Measurements from ENCODE around the gene SPO11. TPM values are rescaled to one million over a fixed set of nuclear protein-coding genes. Genes with fewer than 3 reads are reported as not detected.

The SPO11 gene
- total RNA-seq, 4 donors from 2014 or later, result not detected

- in situ Hi-C loops (cut with MboI; ENCODE audit: low pct_ligation_motif_present in 1 of 4, low pct_unique_long_range_greater_than_20kb in 1 of 4, low sequenced_read_pairs in 3 of 4) (no loop called here), intact Hi-C loops (cut with DNase I; ENCODE audit: low total_unique reads) (no loop called here)
- no peaks in the 10 kb centered on the region for H3K36me3 ChIP-seq
- TF ChIP-seq POLR2AphosphoS5 (IDR thresholded peaks at IDR 0.05), result no peak
- no peak for TF ChIP-seq EP300 (IDR thresholded peaks at IDR 0.05; ENCODE audit: low read depth)
- TF ChIP-seq POLR2A (IDR thresholded peaks at IDR 0.05), result no peak
- TF ChIP-seq, protein P1, sequence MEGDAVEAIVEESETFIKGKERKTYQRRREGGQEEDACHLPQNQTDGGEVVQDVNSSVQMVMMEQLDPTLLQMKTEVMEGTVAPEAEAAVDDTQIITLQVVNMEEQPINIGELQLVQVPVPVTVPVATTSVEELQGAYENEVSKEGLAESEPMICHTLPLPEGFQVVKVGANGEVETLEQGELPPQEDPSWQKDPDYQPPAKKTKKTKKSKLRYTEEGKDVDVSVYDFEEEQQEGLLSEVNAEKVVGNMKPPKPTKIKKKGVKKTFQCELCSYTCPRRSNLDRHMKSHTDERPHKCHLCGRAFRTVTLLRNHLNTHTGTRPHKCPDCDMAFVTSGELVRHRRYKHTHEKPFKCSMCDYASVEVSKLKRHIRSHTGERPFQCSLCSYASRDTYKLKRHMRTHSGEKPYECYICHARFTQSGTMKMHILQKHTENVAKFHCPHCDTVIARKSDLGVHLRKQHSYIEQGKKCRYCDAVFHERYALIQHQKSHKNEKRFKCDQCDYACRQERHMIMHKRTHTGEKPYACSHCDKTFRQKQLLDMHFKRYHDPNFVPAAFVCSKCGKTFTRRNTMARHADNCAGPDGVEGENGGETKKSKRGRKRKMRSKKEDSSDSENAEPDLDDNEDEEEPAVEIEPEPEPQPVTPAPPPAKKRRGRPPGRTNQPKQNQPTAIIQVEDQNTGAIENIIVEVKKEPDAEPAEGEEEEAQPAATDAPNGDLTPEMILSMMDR (IDR thresholded peaks at IDR 0.05), result no peak
- no peak overlapping the region for H3K4me3 ChIP-seq
- H3K27ac ChIP-seq, result no peak overlapping the region
- peaks cover 1% of the 10 kb centered on the region for H3K27me3 ChIP-seq
- peaks cover 7 to 17% (median 10%) of the 10 kb centered on the region in 4 donors for H3K4me1 ChIP-seq
- WGBS, 2 donors (ENCODE audit: low coverage in 1 of 2), result 76 to 90% methylated on average over 2 to 7 of the region's 7 CpGs
- no peaks in the 10 kb centered on the region for H3K9me3 ChIP-seq
- DNase-seq, result no peak
Observed at GRCh38 chr20:57283860-57284259, 45.7 kb upstream of the SPO11 start.

DNA sequence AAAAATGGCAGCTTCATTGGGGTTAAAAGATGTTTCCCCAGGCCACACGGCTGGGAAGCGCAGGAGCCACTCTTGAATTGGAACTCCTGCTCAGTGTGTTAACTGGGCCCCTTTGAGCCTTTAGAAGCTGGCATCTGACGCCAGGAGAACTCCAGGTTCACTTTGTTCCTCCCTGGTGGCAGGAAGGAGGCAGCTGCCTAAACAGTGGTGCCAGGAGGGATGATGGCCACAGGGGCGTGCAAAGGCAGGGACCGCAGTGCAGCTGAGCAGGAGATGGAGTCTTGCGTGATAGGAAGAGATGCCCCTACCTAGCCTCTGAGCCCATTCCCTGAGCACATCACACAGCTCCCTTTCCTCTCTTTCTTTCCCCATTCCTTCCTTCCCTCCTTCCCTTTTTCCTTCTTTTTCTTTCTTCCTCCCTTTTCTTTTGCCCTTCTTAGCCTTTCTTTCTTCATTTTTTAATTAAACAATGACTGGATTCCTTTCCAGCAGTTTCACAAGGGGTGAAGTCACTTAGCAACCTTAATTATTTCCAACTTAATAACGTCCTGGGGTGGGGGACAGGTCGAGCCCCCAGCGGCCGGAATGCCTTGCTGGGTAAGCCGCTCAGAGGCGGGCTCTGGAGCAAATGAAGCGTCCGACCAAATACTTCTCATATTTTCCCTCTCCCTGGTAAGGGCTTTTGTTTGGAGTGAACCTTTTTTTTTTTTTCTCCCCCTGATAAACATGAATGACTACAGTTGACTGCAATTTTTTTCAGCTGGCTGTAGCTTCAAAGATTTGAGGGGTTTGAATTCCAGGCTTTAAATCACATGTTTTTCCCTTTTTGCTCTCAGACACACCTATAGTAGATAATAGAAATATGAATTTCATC, 42.4 kb upstream of the SPO11 start:
- Histone ChIP-seq H3K27me3 (peaks cover 8% of the 10 kb centered on the region), H3K36me3 (no peaks in the 10 kb centered on the region), H3K27ac (no peak overlapping the region), H3K4me3 (no peak overlapping the region), H3K4me1 (peaks cover 8 to 21% (median 12%) of the 10 kb centered on the region in 4 donors), H3K9me3 (no peaks in the 10 kb centered on the region)
- intact Hi-C loops (cut with DNase I; ENCODE audit: low total_unique reads), result no loop called here
- DNase-seq, result no peak
- TF ChIP-seq EP300 (IDR thresholded peaks at IDR 0.05; ENCODE audit: low read depth) (no peak), POLR2A (IDR thresholded peaks at IDR 0.05) (no peak), POLR2AphosphoS5 (IDR thresholded peaks at IDR 0.05) (no peak)
- TF ChIP-seq, protein P1 (IDR thresholded peaks at IDR 0.05), result no peak
- WGBS, 2 donors (ENCODE audit: low coverage in 1 of 2), result 50 to 53% methylated on average over 10 to 14 of the region's 14 CpGs
- in situ Hi-C loops (cut with MboI; ENCODE audit: low pct_ligation_motif_present in 1 of 4, low pct_unique_long_range_greater_than_20kb in 1 of 4, low sequenced_read_pairs in 3 of 4), result no loop called here

GRCh38 chr20:57287901-57288300, 41.7 kb upstream of the SPO11 start:
- no peak for TF ChIP-seq EP300 (IDR thresholded peaks at IDR 0.05; ENCODE audit: low read depth)
- TF ChIP-seq POLR2A (IDR thresholded peaks at IDR 0.05), result no peak
- TF ChIP-seq POLR2AphosphoS5 (IDR thresholded peaks at IDR 0.05), result no peak
- intact Hi-C loops (cut with DNase I; ENCODE audit: low total_unique reads) (no loop called here), in situ Hi-C loops (cut with MboI; ENCODE audit: low pct_ligation_motif_present in 1 of 4, low pct_unique_long_range_greater_than_20kb in 1 of 4, low sequenced_read_pairs in 3 of 4) (no loop called here)
- 44 to 60% methylated on average over 1 to 6 of the region's 6 CpGs for WGBS, 2 donors (ENCODE audit: low coverage in 1 of 2)
- Histone ChIP-seq H3K27me3 (peaks cover 9% of the 10 kb centered on the region), H3K36me3 (no peaks in the 10 kb centered on the region), H3K27ac (no peak overlapping the region), H3K4me3 (no peak overlapping the region), H3K4me1 (peaks cover 8 to 21% (median 12%) of the 10 kb centered on the region in 4 donors), H3K9me3 (no peaks in the 10 kb centered on the region)
- no peak for DNase-seq

GRCh38 chr20:57288651-57289277, 40.8 kb upstream of the SPO11 start:
- Histone ChIP-seq H3K27ac (no peak overlapping the region), H3K4me1 (peaks cover 8 to 21% (median 12%) of the 10 kb centered on the region in 4 donors), H3K9me3 (no peaks in the 10 kb centered on the region), H3K4me3 (no peak overlapping the region), H3K27me3 (peaks cover 9% of the 10 kb centered on the region), H3K36me3 (no peaks in the 10 kb centered on the region)
- in situ Hi-C loops (cut with MboI; ENCODE audit: low pct_ligation_motif_present in 1 of 4, low pct_unique_long_range_greater_than_20kb in 1 of 4, low sequenced_read_pairs in 3 of 4) (no loop called here), intact Hi-C loops (cut with DNase I; ENCODE audit: low total_unique reads) (no loop called here)
- WGBS, 2 donors (ENCODE audit: low coverage in 1 of 2), result 17 to 27% methylated on average over 1 to 16 of the region's 16 CpGs
- DNase-seq, result no peak
- TF ChIP-seq EP300 (IDR thresholded peaks at IDR 0.05; ENCODE audit: low read depth) (no peak), POLR2A (IDR thresholded peaks at IDR 0.05) (no peak), POLR2AphosphoS5 (IDR thresholded peaks at IDR 0.05) (no peak)
- TF ChIP-seq, protein P1 (IDR thresholded peaks at IDR 0.05), result no peak
